Measurements from ENCODE around the gene CAPN5. TPM values are rescaled to one million over a fixed set of nuclear protein-coding genes. Genes with fewer than 3 reads are reported as not detected.

Gene CAPN5
- total and polyA plus RNA-seq, 2 of the 8 experiments (the other 6 are each of a cell fraction or from before 2014, with no cell fraction given), result 21.5 to 22.4 TPM

- TF ChIP-seq, protein P1, sequence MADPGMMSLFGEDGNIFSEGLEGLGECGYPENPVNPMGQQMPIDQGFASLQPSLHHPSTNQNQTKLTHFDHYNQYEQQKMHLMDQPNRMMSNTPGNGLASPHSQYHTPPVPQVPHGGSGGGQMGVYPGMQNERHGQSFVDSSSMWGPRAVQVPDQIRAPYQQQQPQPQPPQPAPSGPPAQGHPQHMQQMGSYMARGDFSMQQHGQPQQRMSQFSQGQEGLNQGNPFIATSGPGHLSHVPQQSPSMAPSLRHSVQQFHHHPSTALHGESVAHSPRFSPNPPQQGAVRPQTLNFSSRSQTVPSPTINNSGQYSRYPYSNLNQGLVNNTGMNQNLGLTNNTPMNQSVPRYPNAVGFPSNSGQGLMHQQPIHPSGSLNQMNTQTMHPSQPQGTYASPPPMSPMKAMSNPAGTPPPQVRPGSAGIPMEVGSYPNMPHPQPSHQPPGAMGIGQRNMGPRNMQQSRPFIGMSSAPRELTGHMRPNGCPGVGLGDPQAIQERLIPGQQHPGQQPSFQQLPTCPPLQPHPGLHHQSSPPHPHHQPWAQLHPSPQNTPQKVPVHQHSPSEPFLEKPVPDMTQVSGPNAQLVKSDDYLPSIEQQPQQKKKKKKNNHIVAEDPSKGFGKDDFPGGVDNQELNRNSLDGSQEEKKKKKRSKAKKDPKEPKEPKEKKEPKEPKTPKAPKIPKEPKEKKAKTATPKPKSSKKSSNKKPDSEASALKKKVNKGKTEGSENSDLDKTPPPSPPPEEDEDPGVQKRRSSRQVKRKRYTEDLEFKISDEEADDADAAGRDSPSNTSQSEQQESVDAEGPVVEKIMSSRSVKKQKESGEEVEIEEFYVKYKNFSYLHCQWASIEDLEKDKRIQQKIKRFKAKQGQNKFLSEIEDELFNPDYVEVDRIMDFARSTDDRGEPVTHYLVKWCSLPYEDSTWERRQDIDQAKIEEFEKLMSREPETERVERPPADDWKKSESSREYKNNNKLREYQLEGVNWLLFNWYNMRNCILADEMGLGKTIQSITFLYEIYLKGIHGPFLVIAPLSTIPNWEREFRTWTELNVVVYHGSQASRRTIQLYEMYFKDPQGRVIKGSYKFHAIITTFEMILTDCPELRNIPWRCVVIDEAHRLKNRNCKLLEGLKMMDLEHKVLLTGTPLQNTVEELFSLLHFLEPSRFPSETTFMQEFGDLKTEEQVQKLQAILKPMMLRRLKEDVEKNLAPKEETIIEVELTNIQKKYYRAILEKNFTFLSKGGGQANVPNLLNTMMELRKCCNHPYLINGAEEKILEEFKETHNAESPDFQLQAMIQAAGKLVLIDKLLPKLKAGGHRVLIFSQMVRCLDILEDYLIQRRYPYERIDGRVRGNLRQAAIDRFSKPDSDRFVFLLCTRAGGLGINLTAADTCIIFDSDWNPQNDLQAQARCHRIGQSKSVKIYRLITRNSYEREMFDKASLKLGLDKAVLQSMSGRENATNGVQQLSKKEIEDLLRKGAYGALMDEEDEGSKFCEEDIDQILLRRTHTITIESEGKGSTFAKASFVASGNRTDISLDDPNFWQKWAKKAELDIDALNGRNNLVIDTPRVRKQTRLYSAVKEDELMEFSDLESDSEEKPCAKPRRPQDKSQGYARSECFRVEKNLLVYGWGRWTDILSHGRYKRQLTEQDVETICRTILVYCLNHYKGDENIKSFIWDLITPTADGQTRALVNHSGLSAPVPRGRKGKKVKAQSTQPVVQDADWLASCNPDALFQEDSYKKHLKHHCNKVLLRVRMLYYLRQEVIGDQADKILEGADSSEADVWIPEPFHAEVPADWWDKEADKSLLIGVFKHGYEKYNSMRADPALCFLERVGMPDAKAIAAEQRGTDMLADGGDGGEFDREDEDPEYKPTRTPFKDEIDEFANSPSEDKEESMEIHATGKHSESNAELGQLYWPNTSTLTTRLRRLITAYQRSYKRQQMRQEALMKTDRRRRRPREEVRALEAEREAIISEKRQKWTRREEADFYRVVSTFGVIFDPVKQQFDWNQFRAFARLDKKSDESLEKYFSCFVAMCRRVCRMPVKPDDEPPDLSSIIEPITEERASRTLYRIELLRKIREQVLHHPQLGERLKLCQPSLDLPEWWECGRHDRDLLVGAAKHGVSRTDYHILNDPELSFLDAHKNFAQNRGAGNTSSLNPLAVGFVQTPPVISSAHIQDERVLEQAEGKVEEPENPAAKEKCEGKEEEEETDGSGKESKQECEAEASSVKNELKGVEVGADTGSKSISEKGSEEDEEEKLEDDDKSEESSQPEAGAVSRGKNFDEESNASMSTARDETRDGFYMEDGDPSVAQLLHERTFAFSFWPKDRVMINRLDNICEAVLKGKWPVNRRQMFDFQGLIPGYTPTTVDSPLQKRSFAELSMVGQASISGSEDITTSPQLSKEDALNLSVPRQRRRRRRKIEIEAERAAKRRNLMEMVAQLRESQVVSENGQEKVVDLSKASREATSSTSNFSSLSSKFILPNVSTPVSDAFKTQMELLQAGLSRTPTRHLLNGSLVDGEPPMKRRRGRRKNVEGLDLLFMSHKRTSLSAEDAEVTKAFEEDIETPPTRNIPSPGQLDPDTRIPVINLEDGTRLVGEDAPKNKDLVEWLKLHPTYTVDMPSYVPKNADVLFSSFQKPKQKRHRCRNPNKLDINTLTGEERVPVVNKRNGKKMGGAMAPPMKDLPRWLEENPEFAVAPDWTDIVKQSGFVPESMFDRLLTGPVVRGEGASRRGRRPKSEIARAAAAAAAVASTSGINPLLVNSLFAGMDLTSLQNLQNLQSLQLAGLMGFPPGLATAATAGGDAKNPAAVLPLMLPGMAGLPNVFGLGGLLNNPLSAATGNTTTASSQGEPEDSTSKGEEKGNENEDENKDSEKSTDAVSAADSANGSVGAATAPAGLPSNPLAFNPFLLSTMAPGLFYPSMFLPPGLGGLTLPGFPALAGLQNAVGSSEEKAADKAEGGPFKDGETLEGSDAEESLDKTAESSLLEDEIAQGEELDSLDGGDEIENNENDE (IDR thresholded peaks at IDR 0.05; ENCODE audit: insufficient replicate concordance, low read length), result no peak
- TF ChIP-seq SP1 (IDR thresholded peaks at IDR 0.05; ENCODE audit: low read depth, low read length) (0 out of 2 replicates have a peak, but pooled peaks have one; percentile 22), CTBP2 (IDR thresholded peaks at IDR 0.05; ENCODE audit: borderline replicate concordance, insufficient read depth, insufficient read length, low read length) (peak; percentile 58), TCF12 (IDR thresholded peaks at IDR 0.05; ENCODE audit: low read depth, low read length) (0 out of 2 replicates have a peak, but pooled peaks have one; percentile 17), BRCA1 (IDR thresholded peaks at IDR 0.05; ENCODE audit: low read depth, low read length) (no peak), MAX (IDR thresholded peaks at IDR 0.05) (0 out of 2 replicates have a peak, but pooled peaks have one; percentile 14)
Measured at GRCh38 chr11:77170107-77170506, 103.3 kb downstream of the CAPN5 start (continued).
